SK-N-SH (cell line): Measurements from ENCODE around the gene KIF15. TPM values are rescaled to one million over a fixed set of nuclear protein-coding genes. Genes with fewer than 3 reads are reported as not detected.

Source experiments
- CTCF ChIA-PET: fragments of 300-600, 350-600 bp; formaldehyde crosslinking; extraction: SDS; loops from one replicate; lab custom pipeline; 2021; lab: Yijun Ruan, JAX
- POLR2A ChIA-PET: fragments of 350-600 bp; sonication (Branson Sonifier 250); formaldehyde crosslinking; extraction: SDS; loops from one replicate; lab custom pipeline; 2020; ENCODE audit warnings: antibody characterized with exemption, inconsistent platforms; lab: Yijun Ruan, JAX
- DNase-seq: peaks from one replicate; pipeline ENCODE4 v3.0.0; 2012
- H2AFZ ChIP-seq: fragments of 200-600 bp; sonication (generic); 2 replicates; pipeline ENCODE4 v1.8.1; 2016; ENCODE audit warnings: antibody characterized with exemption, mild to moderate bottlenecking, low read depth
- H3F3A ChIP-seq: fragments of 200-600 bp; sonication (generic); replicated peaks from 2 replicates; pipeline ENCODE3; 2016; ENCODE audit warnings: antibody characterized with exemption, mild to moderate bottlenecking; ENCODE audit not compliant: insufficient read depth
- H3K27ac ChIP-seq, 2 experiments: fragments of 200-500 bp in 1 of 2; fragments of 200-600 bp in 1 of 2; sonication (Bioruptor generic) in 1 of 2; sonication (generic), shearing (Covaris generic) in 1 of 2; 2 replicates each; pipeline versions ENCODE4 v1.5.1 to v1.6.1; 2014 to 2016; ENCODE audit warnings: low read depth in 2 of 2, inconsistent platforms in 1 of 2, low read length in 1 of 2, mild to moderate bottlenecking in 1 of 2, mixed read lengths in 1 of 2
- H3K27me3 ChIP-seq: fragments of 200-600 bp; sonication (generic), shearing (Covaris generic); 2 replicates; pipeline ENCODE4 v1.6.1; 2016; ENCODE audit warnings: mixed run types; ENCODE audit not compliant: insufficient read depth
- H3K36me3 ChIP-seq, 2 experiments: fragments of 200-500 bp in 1 of 2; fragments of 200-600 bp in 1 of 2; sonication (Bioruptor generic) in 1 of 2; sonication (generic) in 1 of 2; replicated peaks in 1 of 2; 2 replicates each; pipeline versions ENCODE3 to v1.5.1; 2014 to 2016; ENCODE audit warnings: low read length in 1 of 2, mild to moderate bottlenecking in 1 of 2; ENCODE audit not compliant: insufficient read depth in 2 of 2, control insufficient read depth in 1 of 2
- H3K4me1 ChIP-seq, 2 experiments: fragments of 200-500 bp in 1 of 2; fragments of 200-600 bp in 1 of 2; sonication (Bioruptor generic) in 1 of 2; sonication (generic), shearing (Covaris generic) in 1 of 2; 2 replicates each; pipeline versions ENCODE4 v1.5.1 to v1.6.1; 2014 to 2016; ENCODE audit warnings: low read depth in 1 of 2, low read length in 1 of 2, mixed run types in 1 of 2; ENCODE audit not compliant: insufficient read depth in 2 of 2, control insufficient read depth in 1 of 2
- H3K4me2 ChIP-seq: fragments of 200-600 bp; sonication (generic), shearing (Covaris generic); 2 replicates; pipeline ENCODE4 v1.6.1; 2017; ENCODE audit warnings: mixed run types
- H3K4me3 ChIP-seq, 2 experiments: fragments of 200-500 bp in 1 of 2; fragments of 200-600 bp in 1 of 2; sonication (Bioruptor generic) in 1 of 2; sonication (generic), shearing (Covaris generic) in 1 of 2; 2 replicates each; pipeline versions ENCODE4 v1.5.1 to v1.8.1; 2014 to 2016; ENCODE audit warnings: low read depth in 2 of 2, inconsistent platforms in 1 of 2, low read length in 1 of 2, mild to moderate bottlenecking in 1 of 2, mixed read lengths in 1 of 2, moderate library complexity in 1 of 2
- H3K79me2 ChIP-seq: fragments of 200-600 bp; sonication (generic); 2 replicates; pipeline ENCODE4 v1.8.1; 2017; ENCODE audit warnings: mild to moderate bottlenecking; ENCODE audit not compliant: insufficient read depth
- H3K9ac ChIP-seq: fragments of 200-600 bp; sonication (generic); 2 replicates; pipeline ENCODE4 v1.6.1; 2017; ENCODE audit warnings: mixed run types
- H3K9me2 ChIP-seq: fragments of 200-600 bp; sonication (generic); 2 replicates; pipeline ENCODE4 v1.6.1; 2017; ENCODE audit warnings: mixed run types
- H3K9me3 ChIP-seq: fragments of 200-600 bp; sonication (generic); 2 replicates; pipeline ENCODE4 v1.6.1; 2017; ENCODE audit warnings: mixed run types, mild to moderate bottlenecking, moderate library complexity
- H4K20me1 ChIP-seq: fragments of 200-600 bp; sonication (generic); 2 replicates; pipeline ENCODE4 v1.6.1; 2017; ENCODE audit warnings: mild to moderate bottlenecking, mixed run types; ENCODE audit not compliant: insufficient read depth
- CHD2 ChIP-seq: fragments of 150-350 bp; IDR thresholded peaks from 2 replicates; pipeline ENCODE4 v1.6.1; 2018; ENCODE audit warnings: low read length; ENCODE audit not compliant: partially characterized antibody
- CTCF ChIP-seq: fragments of 200-600 bp; sonication (generic); IDR thresholded peaks from 2 replicates; pipeline ENCODE4 v1.6.1; 2017; ENCODE audit warnings: antibody characterized with exemption, mild to moderate bottlenecking, moderate library complexity
- EP300 ChIP-seq, 2 experiments: IDR thresholded peaks; 2 replicates each; pipeline versions ENCODE4 v1.4.0 to v1.6.1; 2012; ENCODE audit warnings: borderline replicate concordance in 1 of 2, low read depth in 1 of 2, low read length in 1 of 2
- FOXJ3 ChIP-seq: sonication (generic); formaldehyde crosslinking; IDR thresholded peaks from 2 replicates; pipeline ENCODE4 v1.5.1; 2020; ENCODE audit warnings: mild to moderate bottlenecking, missing genetic modification reagents
- IRF3 ChIP-seq: fragments of 150-350 bp; IDR thresholded peaks from 2 replicates; pipeline ENCODE4 v1.6.1; 2016; ENCODE audit warnings: mild to moderate bottlenecking, low read depth, low read length
- MEF2A ChIP-seq: IDR thresholded peaks from 2 replicates; pipeline ENCODE4 v1.4.0; 2012; ENCODE audit warnings: low read depth, borderline replicate concordance
- NRF1 ChIP-seq: IDR thresholded peaks from 2 replicates; pipeline ENCODE4 v1.6.1; 2012; ENCODE audit warnings: low read depth, mild to moderate bottlenecking, low read length
- PBX3 ChIP-seq: IDR thresholded peaks from 2 replicates; pipeline ENCODE4; 2012
- POLR2AphosphoS5 ChIP-seq: IDR thresholded peaks from 2 replicates; pipeline ENCODE4 v1.6.1; 2012; ENCODE audit warnings: low read depth, low read length
- RCOR1 ChIP-seq: fragments of 150-350 bp; IDR thresholded peaks from 2 replicates; pipeline ENCODE4 v1.6.1; 2017; ENCODE audit warnings: antibody characterized with exemption, low read length
- SIN3A ChIP-seq: IDR thresholded peaks from 2 replicates; pipeline ENCODE4 v1.6.1; 2012; ENCODE audit warnings: low read depth, mild to moderate bottlenecking, low read length, moderate library complexity, borderline replicate concordance
- SMC3 ChIP-seq: IDR thresholded peaks from 2 replicates; pipeline ENCODE4 v1.6.1; 2012; ENCODE audit warnings: low read depth, low read length, improper control_type of control experiment
- TCF12 ChIP-seq: IDR thresholded peaks from 2 replicates; pipeline ENCODE4 v1.4.0; 2012
- TEAD4 ChIP-seq: IDR thresholded peaks from 2 replicates; pipeline ENCODE4 v1.4.0; 2012; ENCODE audit warnings: mild to moderate bottlenecking, borderline replicate concordance; ENCODE audit not compliant: insufficient read depth
- ZBTB33 ChIP-seq: IDR thresholded peaks from 2 replicates; pipeline ENCODE4 v1.4.0; 2012; ENCODE audit warnings: low read depth, borderline replicate concordance
- whole genome bisulfite sequencing: methylation state at CpG from one replicate; pipeline ENCODE4 v1.1.6; 2017; ENCODE audit warnings: low lambda C conversion rate; 5-methylcytosine and 5-hydroxymethylcytosine counted together
- polyA plus RNA-seq, 3 experiments: library from polyadenylated mRNA; depleted of rRNA; stranded (reverse); fragments of >200 nt; gene quantifications; 2 replicates each; pipeline ENCODE4 v1.2.3, GENCODE V29; 2012

The KIF15 gene
- polyA plus RNA-seq, 1 of the 3 experiments (the other 2 are of a cell fraction), result 2.3 TPM

GRCh38 chr3:44762690-44763089 is 1.1 kb downstream of the KIF15 start (continued):
- TF ChIP-seq TCF12 (no peak), PBX3 (no peak)

- H3K27ac ChIP-seq, result no peak overlapping the region
- TF ChIP-seq FOXJ3 (no peak), ZBTB33 (no peak), POLR2AphosphoS5 (no peak)
- TF ChIP-seq, all 33 proteins: peak for 0
- POLR2A ChIA-PET, result no interaction called here
- H3K4me3 ChIP-seq, result no peak overlapping the region
- H2AFZ ChIP-seq, result no peak overlapping the region
- peaks cover 90% of the 10 kb centered on the region for H3K79me2 ChIP-seq
- peaks cover 2% of the 10 kb centered on the region; the same call in 1 of the 2 replicates for H3K9me3 ChIP-seq
- no peak for DNase-seq
- no peaks in the 10 kb centered on the region for H4K20me1 ChIP-seq
- no peak overlapping the region for H3K9ac ChIP-seq
- no peak overlapping the region for H3K4me2 ChIP-seq
- peaks cover 7% of the 10 kb centered on the region for H3F3A ChIP-seq
- no peaks in the 10 kb centered on the region for H3K9me2 ChIP-seq
- peaks cover 0 to 2% of the 10 kb centered on the region in 2 experiments; a peak in 1 of 4 replicates for H3K4me1 ChIP-seq
- CTCF ChIA-PET, result no interaction called here
- H3K36me3 ChIP-seq, result peaks cover 0 to 12% of the 10 kb centered on the region in 2 experiments
- H3K27me3 ChIP-seq, result no peaks in the 10 kb centered on the region
Measured at GRCh38 chr3:44764248-44764647, 2.7 kb downstream of the KIF15 start.

- WGBS, result 100% methylated on average over 1 of the region's 1 CpG
- no peak for DNase-seq
- Histone ChIP-seq H4K20me1 (no peaks in the 10 kb centered on the region), H3K4me2 (no peak overlapping the region), H3K9me3 (peaks cover 18% of the 10 kb centered on the region; the same call in 1 of the 2 replicates), H3K9ac (no peak overlapping the region), H3F3A (no peaks in the 10 kb centered on the region), H3K4me1 (no peaks in the 10 kb centered on the region), H2AFZ (no peak overlapping the region), H3K36me3 (peaks cover 0 to 23% of the 10 kb centered on the region in 2 experiments), H3K4me3 (no peak overlapping the region), H3K9me2 (no peaks in the 10 kb centered on the region), H3K79me2 (peaks cover 70% of the 10 kb centered on the region; the same call in 1 of the 2 replicates), H3K27ac (no peak overlapping the region), H3K27me3 (no peaks in the 10 kb centered on the region)
- TF ChIP-seq CHD2 (no peak), IRF3 (no peak), MEF2A (no peak), NRF1 (no peak), RCOR1 (no peak), TEAD4 (no peak), SIN3A (no peak), FOXJ3 (no peak), CTCF (no peak), EP300 (IDR thresholded peaks at IDR 0.05; ENCODE audit: borderline replicate concordance in 1 of 2, low read depth in 1 of 2, low read length in 1 of 2) (no peak), SMC3 (no peak)
- POLR2A ChIA-PET, result no interaction called here
- CTCF ChIA-PET, result interaction anchor here (1.8 kb wide), 1 partner anchor 9 kb away, joined by 7 read pairs; the partner anchor contains the start of genes KIAA1143 and KIF15
Measured at GRCh38 chr3:44771424-44772098, 10.0 kb downstream of the KIF15 start.
